ENCODE results near the gene HMX3. TPM values are rescaled to one million over a fixed set of nuclear protein-coding genes. Genes with fewer than 3 reads are reported as not detected.

HMX3 gene
- total and polyA plus RNA-seq, 2 of the 13 experiments (the other 11 are each of a cell fraction or from before 2014, with no cell fraction given), result not detected

GRCh38 chr10:123134343-123134914, 1.3 kb upstream of the HMX3 start (continued):
- no peak for TF ChIP-seq TOPORS (CRISPR knock-in tag; IDR thresholded peaks at IDR 0.05)
- TF ChIP-seq PITX1 (CRISPR knock-in tag; IDR thresholded peaks at IDR 0.05), result no peak
- no peak for TF ChIP-seq ATF1 (CRISPR knock-in tag; IDR thresholded peaks at IDR 0.05)
- no peak for TF ChIP-seq JDP2 (CRISPR knock-in tag; IDR thresholded peaks at IDR 0.05; ENCODE audit: borderline replicate concordance)

DNA sequence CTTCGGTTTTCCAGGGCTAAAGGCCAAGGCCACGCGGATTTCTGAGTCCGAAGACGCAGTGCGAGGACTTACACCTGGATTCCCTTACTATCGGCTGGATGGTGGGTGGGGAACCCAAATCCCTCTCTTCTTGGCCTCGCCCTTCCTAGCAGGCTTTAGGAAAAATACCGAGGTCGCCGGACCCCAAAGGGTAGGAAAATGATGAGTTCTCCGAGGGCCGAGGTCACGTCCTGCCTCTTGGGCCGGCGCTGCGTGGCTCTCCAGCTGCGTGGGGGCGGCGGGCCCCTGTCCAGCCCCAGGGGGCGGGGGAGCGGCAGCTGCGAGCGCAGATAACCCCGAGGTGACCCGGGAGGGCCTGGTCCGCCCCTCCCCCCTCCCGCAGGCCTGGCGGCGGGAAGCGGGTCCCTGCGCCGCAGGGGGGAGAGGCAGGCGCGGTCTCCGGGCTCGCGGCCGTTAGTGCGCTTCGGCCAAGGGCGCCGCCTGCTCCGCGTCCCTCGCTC, 805 bp upstream of the HMX3 start:
- Histone ChIP-seq H4K20me1 (ENCODE audit: insufficient read depth, low read length) (peaks cover 6% of the 10 kb centered on the region; the same call in 1 of the 2 replicates), H3K4me3 (replicated peaks in 1 of 3; ENCODE audit: insufficient read depth in 1 of 3, low read depth in 2 of 3, low read length in 3 of 3) (peak overlapping the region in 1 of 3 experiments; percentile 61; a peak in 1 of 6 replicates), H3K4me2 (ENCODE audit: low read depth, low read length) (peak overlapping the region; percentile 69), H3K4me1 (ENCODE audit: insufficient read depth, low read length) (peaks cover 51% of the 10 kb centered on the region), H3K79me2 (ENCODE audit: insufficient read depth, low read length) (no peaks in the 10 kb centered on the region), H3K9ac (ENCODE audit: insufficient read depth, low read depth, low read length) (no peak overlapping the region), H3K27me3 (ENCODE audit: control insufficient read depth in 1 of 2, insufficient read depth in 2 of 2, low read length in 2 of 2) (peaks cover 15 to 81% of the 10 kb centered on the region in 2 experiments; a peak in 4 of 5 replicates), H3K27ac (ENCODE audit: extremely low read length, insufficient read depth, low read length) (no peak overlapping the region), H3K9me3 (ENCODE audit: low read length) (no peaks in the 10 kb centered on the region), H2AFZ (ENCODE audit: low read length) (no peak overlapping the region), H3K36me3 (replicated peaks in 1 of 2; ENCODE audit: control insufficient read depth in 1 of 2, insufficient read depth in 2 of 2, low read length in 2 of 2) (no peaks in the 10 kb centered on the region)
- DNase-seq (ENCODE audit: low spot score) (no peak), FAIRE-seq (no peak), ATAC-seq (no peak)
- no CpG with 5 or more reads among the region's 46 CpGs for WGBS (ENCODE audit: low lambda C conversion rate)
- peak; percentile 12; the same call in 1 of the 2 replicates for TF ChIP-seq ZNF687 (CRISPR knock-in tag; IDR thresholded peaks at IDR 0.05)
- peak; percentile 25; the same call in 1 of the 2 replicates for TF ChIP-seq ZNF777 (CRISPR knock-in tag; IDR thresholded peaks at IDR 0.05)
- no peak for TF ChIP-seq ZNF879 (CRISPR knock-in tag; IDR thresholded peaks at IDR 0.05)
- no peak for TF ChIP-seq ZNF850 (CRISPR knock-in tag; conservative IDR thresholded peaks at IDR 0.05)
- TF ChIP-seq ZNF468 (CRISPR knock-in tag; IDR thresholded peaks at IDR 0.05), result no peak
- no peak for TF ChIP-seq CHCHD3 (CRISPR knock-in tag; IDR thresholded peaks at IDR 0.05)
- TF ChIP-seq JARID2 (CRISPR knock-in tag; IDR thresholded peaks at IDR 0.05; ENCODE audit: insufficient replicate concordance), result no peak
- BruUV-seq (replicated peaks), result no TSS peak
- ChIA-PET POLR2A (no interaction called here), CTCF (ENCODE audit: low intra/inter-chr PET ratio, low total read pairs) (interaction anchor here (2.5 kb wide), 1 partner anchor 246 kb away, joined by 11 read pairs; no protein-coding TSS in a partner anchor)
- intact Hi-C loops (cut with micrococcal nuclease; ENCODE audit: unreplicated experiment), result loop anchor here (5.0 kb wide), 1 partner anchor 132 kb away; no protein-coding TSS in a partner anchor
- in situ Hi-C loops (cut with HindIII; ENCODE audit: extremely low pct_ligation_motif_present, low pct_unique_long_range_greater_than_20kb), result loop anchor here (5.0 kb wide), 2 partner anchors 242 to 427 kb away; no protein-coding TSS in a partner anchor
